ENCODE data around the gene GJB5.

GJB5 gene

DNA sequence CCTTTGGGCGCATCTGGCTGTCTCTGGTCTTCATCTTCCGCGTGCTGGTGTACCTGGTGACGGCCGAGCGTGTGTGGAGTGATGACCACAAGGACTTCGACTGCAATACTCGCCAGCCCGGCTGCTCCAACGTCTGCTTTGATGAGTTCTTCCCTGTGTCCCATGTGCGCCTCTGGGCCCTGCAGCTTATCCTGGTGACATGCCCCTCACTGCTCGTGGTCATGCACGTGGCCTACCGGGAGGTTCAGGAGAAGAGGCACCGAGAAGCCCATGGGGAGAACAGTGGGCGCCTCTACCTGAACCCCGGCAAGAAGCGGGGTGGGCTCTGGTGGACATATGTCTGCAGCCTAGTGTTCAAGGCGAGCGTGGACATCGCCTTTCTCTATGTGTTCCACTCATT, 2.5 kb downstream of the GJB5 start:
- TF ChIP-seq, protein P1, sequence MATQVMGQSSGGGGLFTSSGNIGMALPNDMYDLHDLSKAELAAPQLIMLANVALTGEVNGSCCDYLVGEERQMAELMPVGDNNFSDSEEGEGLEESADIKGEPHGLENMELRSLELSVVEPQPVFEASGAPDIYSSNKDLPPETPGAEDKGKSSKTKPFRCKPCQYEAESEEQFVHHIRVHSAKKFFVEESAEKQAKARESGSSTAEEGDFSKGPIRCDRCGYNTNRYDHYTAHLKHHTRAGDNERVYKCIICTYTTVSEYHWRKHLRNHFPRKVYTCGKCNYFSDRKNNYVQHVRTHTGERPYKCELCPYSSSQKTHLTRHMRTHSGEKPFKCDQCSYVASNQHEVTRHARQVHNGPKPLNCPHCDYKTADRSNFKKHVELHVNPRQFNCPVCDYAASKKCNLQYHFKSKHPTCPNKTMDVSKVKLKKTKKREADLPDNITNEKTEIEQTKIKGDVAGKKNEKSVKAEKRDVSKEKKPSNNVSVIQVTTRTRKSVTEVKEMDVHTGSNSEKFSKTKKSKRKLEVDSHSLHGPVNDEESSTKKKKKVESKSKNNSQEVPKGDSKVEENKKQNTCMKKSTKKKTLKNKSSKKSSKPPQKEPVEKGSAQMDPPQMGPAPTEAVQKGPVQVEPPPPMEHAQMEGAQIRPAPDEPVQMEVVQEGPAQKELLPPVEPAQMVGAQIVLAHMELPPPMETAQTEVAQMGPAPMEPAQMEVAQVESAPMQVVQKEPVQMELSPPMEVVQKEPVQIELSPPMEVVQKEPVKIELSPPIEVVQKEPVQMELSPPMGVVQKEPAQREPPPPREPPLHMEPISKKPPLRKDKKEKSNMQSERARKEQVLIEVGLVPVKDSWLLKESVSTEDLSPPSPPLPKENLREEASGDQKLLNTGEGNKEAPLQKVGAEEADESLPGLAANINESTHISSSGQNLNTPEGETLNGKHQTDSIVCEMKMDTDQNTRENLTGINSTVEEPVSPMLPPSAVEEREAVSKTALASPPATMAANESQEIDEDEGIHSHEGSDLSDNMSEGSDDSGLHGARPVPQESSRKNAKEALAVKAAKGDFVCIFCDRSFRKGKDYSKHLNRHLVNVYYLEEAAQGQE (IDR thresholded peaks at IDR 0.05; ENCODE audit: insufficient read depth in 1 of 2, low read depth in 2 of 2, low read length in 2 of 2), result no peak
- TF ChIP-seq SIN3A (IDR thresholded peaks at IDR 0.05; ENCODE audit: borderline replicate concordance, insufficient read depth, low read length) (no peak), TAF1 (IDR thresholded peaks at IDR 0.05; ENCODE audit: borderline replicate concordance, insufficient read depth, low read length) (no peak), POLR2AphosphoS5 (IDR thresholded peaks at IDR 0.05; ENCODE audit: low read depth, low read length) (no peak), FOXP2 (optimal IDR thresholded peaks at IDR 0.05; ENCODE audit: borderline replicate concordance, extremely low read depth, extremely low read length, insufficient read depth) (no peak)

DNA sequence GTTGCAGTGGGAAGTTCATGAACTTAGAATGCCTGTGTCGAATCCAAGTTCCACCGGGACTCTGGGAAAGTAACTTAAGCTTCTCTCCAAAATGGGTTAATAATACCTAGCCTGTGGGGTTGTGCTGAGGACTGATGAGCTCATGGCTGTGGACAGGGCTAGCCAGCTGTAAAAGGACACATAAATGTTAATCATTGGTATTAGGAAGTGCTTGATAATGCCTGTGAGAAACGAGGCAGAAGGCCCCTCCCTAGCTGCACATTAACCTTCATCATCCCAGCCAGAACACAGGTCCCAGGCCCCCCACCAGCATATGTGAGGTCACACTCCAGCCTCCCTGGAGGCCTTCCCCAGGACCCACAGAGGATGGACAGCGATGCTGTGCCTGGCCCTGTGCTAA, 3.9 kb downstream of the GJB5 start:
- TF ChIP-seq SIN3A (IDR thresholded peaks at IDR 0.05; ENCODE audit: borderline replicate concordance, insufficient read depth, low read length) (no peak), TAF1 (IDR thresholded peaks at IDR 0.05; ENCODE audit: borderline replicate concordance, insufficient read depth, low read length) (no peak), FOXP2 (optimal IDR thresholded peaks at IDR 0.05; ENCODE audit: borderline replicate concordance, extremely low read depth, extremely low read length, insufficient read depth) (no peak), POLR2AphosphoS5 (IDR thresholded peaks at IDR 0.05; ENCODE audit: low read depth, low read length) (no peak)
- TF ChIP-seq, protein P1 (IDR thresholded peaks at IDR 0.05; ENCODE audit: insufficient read depth in 1 of 2, low read depth in 2 of 2, low read length in 2 of 2), result no peak

DNA sequence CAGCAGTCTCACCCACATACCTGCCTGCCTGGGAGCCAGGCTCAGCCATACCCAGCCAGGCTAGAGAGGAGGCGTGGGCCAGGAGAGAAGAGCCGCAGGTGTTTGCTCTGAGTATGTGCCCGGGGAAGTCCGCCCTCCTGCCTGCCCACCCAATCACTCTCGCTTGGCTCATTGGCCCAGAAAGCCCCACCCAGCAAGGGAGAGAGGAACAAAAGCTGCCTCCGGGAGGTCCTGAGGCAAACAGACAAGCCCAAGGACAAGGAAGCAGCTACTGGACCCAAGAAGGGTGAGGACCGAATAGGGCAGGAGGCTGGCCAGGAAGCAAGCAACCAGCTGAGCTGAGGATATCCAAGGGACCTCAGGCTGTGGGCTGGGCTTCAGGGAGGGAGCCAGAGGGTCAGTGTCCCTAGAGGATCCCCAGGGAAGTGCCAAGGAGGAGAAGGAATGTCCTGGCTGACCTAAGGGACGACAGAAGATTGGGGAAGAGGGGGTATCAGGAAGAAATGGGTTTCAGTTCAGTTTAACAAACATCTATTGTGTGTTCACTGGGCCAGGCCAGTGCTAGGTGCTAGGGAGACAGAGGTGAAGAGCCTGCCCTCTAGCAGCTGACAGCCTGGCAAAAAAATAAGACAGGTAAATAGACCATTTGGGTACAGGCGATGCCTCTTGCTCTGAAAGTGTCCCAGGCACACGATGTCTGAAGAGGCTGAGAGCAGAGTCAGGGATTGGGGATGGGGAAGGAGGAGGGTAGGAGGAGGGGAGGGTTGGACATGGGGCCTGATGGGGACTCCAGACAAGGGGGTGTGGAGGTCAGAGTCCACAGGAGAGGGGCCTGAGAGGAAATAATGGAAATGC, 4.9 kb downstream of the GJB5 start, which contains the start of gene GJB4:
TSS of gene GJB4 (plus strand) at position 238 of the 855 bp plus-strand sequence. CDS start 1,515 bp downstream, outside the sequence.
- TF ChIP-seq TAF1 (IDR thresholded peaks at IDR 0.05; ENCODE audit: borderline replicate concordance, insufficient read depth, low read length) (no peak), SIN3A (IDR thresholded peaks at IDR 0.05; ENCODE audit: borderline replicate concordance, insufficient read depth, low read length) (no peak), POLR2AphosphoS5 (IDR thresholded peaks at IDR 0.05; ENCODE audit: low read depth, low read length) (no peak), FOXP2 (optimal IDR thresholded peaks at IDR 0.05; ENCODE audit: borderline replicate concordance, extremely low read depth, extremely low read length, insufficient read depth) (no peak)
- TF ChIP-seq, protein P1 (IDR thresholded peaks at IDR 0.05; ENCODE audit: insufficient read depth in 1 of 2, low read depth in 2 of 2, low read length in 2 of 2), result no peak

DNA sequence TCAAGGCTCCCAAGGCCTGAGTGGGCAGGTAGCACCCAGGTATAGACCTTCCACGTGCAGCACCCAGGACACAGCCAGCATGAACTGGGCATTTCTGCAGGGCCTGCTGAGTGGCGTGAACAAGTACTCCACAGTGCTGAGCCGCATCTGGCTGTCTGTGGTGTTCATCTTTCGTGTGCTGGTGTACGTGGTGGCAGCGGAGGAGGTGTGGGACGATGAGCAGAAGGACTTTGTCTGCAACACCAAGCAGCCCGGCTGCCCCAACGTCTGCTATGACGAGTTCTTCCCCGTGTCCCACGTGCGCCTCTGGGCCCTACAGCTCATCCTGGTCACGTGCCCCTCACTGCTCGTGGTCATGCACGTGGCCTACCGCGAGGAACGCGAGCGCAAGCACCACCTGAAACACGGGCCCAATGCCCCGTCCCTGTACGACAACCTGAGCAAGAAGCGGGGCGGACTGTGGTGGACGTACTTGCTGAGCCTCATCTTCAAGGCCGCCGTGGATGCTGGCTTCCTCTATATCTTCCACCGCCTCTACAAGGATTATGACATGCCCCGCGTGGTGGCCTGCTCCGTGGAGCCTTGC, 6.4 kb downstream of the GJB5 start:
- TF ChIP-seq SIN3A (IDR thresholded peaks at IDR 0.05; ENCODE audit: borderline replicate concordance, insufficient read depth, low read length) (no peak), TAF1 (IDR thresholded peaks at IDR 0.05; ENCODE audit: borderline replicate concordance, insufficient read depth, low read length) (no peak), FOXP2 (optimal IDR thresholded peaks at IDR 0.05; ENCODE audit: borderline replicate concordance, extremely low read depth, extremely low read length, insufficient read depth) (no peak)

GRCh38 chr1:34761776-34762307, 7.0 kb downstream of the GJB5 start:
- TF ChIP-seq FOXP2 (optimal IDR thresholded peaks at IDR 0.05; ENCODE audit: borderline replicate concordance, extremely low read depth, extremely low read length, insufficient read depth) (no peak), POLR2AphosphoS5 (IDR thresholded peaks at IDR 0.05; ENCODE audit: low read depth, low read length) (no peak), TAF1 (IDR thresholded peaks at IDR 0.05; ENCODE audit: borderline replicate concordance, insufficient read depth, low read length) (no peak), SIN3A (IDR thresholded peaks at IDR 0.05; ENCODE audit: borderline replicate concordance, insufficient read depth, low read length) (no peak)
- TF ChIP-seq, protein P1 (IDR thresholded peaks at IDR 0.05; ENCODE audit: insufficient read depth in 1 of 2, low read depth in 2 of 2, low read length in 2 of 2), result no peak
